C4-2B (cell line): ENCODE measurements around the gene UBA52.

ENCODE experiments used
- CTCF ChIP-seq: fragments of 450-650 bp; conservative IDR thresholded peaks from 2 replicates; pipeline ENCODE4 v1.5.1; 2017; ENCODE audit warnings: mild to moderate bottlenecking
- ZFX ChIP-seq: fragments of 450-650 bp; IDR thresholded peaks from 2 replicates; pipeline ENCODE4 v1.6.1; 2017

- TF ChIP-seq CTCF, result no peak
- TF ChIP-seq ZFX, result no peak
Observed at GRCh38 chr19:18606281-18607225, 34.9 kb downstream of the UBA52 start, which contains the start of gene CRLF1.
